GM19455 (cell line): Measurements from ENCODE around the gene KRT17.

ENCODE experiments used
- ATAC-seq: cut with Tn5 transposase; IDR thresholded peaks from one replicate; pipeline ENCODE4 v1.9.1; 2021; ENCODE audit not compliant: unreplicated experiment

KRT17 gene

DNA sequence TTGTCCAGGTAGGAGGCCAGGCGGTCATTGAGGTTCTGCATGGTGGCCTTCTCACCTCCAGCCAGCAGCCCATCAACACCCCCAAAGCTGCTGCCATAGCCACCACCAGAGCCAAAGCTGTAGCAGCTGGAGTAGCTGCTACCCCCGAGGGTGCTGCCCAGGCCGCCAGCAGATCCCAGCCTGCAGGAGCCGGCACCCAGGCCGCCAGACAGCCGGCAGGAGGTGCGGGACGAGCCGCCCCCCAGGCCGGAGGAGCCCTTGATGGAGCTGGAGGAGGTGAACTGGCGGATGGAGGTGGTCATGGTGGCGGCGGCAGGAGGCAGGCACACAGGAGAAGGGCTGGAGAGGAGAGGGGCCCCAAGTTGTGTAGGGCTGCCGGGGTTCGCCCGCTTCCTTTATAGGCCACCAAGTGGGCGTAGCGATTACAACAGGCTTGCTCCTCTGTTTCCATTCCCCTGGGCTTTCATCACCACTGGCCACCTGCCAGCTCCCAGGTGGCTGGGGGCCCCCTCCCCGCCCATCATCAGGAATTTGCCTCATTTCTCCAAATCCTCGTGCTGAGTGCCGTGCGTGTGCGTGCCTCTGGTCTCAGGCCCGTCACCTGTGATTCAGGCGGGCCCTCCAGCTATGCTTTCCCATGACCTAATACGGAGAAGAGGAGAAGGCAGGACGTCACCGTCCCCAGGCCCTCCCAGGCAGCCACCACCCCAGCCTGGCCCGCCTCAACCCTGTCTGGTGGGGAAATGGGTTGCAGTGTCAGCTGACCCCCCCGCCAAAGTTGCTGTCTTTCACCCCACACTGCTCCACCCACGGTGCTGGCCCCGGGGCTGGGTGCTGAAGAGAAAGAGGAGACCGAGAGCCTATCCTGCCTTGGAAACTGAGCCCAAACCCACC, at the start of gene KRT17:
Gene KRT17 (minus strand): TSS at position 368 of the 894 bp plus-strand sequence. CDS start 66 bp downstream, at position 302.
- ATAC-seq: no peak

DNA sequence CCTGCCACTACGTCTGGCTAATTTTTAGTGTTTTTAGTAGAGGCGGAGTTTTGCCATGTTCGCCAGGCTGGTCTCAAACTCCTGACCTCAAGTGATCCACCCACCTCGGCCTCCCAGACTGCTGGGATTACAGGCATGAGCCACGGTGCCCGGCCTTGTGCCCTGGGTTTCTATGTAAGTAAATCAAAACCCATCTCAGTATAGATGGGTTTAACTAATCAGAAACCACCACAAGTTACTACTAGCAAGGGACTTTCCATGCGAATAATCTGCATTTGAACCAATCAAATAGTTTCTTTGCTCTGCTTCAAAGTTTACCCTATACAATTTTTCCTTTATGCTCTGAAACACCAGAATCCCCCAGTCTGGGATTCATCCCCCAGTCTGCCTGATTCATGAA, 47.8 kb upstream of the KRT17 start:
- ATAC-seq: no peak

GRCh38 chr17:41667280-41668041, 43.1 kb upstream of the KRT17 start:
- ATAC-seq: no peak

DNA sequence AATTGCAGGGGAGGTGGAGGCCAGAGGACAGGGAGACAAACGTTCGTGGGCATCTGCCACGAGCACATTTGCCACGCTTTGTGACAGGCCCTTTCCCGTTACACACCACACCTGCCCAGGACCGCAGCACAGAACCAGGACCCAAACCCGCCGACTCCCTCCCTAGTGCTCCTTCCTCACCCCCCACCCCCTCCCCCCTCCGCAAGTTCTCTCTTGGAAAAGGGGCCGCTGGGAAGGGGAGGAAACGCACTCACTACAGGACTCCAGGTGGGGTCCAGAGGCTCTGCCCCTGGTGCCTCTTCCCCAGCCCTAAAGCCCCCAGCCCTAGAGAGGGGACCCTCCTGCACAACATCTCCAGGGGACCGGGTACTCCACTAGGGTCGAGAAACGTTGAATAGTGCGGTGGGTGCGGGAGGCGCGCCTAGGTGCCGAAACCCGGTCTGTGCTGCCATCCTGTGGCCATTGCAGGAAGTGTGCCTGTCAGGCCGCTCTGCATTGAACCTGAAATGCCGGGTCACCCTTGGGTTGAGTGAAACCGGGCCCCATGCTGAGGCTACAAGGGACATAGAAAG, 42.4 kb upstream of the KRT17 start:
- ATAC-seq: peak; percentile 47

DNA sequence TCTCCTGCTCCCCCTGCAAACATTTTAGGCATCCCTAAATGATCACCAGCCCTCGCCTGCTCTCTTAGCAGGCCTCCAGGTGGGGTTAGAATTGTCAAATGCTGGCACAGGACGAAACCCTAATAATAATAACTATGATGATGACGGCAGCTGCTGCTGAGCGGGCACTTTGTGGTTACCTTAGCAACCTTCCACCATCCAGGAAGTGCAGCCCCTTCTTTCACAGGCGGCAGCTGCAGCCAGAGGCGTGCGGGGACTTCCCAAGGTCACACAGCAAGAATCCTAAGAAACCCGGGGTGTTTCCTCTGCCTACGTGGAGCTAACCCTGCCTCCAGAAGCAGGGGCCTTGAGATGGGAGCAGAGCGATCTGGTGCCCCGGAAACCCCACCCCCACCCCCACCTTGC, 41.9 kb upstream of the KRT17 start:
- ATAC-seq: peak; percentile 37

- ATAC-seq: peak; percentile 63
Measured at GRCh38 chr17:41665566-41666236, 41.3 kb upstream of the KRT17 start.

DNA sequence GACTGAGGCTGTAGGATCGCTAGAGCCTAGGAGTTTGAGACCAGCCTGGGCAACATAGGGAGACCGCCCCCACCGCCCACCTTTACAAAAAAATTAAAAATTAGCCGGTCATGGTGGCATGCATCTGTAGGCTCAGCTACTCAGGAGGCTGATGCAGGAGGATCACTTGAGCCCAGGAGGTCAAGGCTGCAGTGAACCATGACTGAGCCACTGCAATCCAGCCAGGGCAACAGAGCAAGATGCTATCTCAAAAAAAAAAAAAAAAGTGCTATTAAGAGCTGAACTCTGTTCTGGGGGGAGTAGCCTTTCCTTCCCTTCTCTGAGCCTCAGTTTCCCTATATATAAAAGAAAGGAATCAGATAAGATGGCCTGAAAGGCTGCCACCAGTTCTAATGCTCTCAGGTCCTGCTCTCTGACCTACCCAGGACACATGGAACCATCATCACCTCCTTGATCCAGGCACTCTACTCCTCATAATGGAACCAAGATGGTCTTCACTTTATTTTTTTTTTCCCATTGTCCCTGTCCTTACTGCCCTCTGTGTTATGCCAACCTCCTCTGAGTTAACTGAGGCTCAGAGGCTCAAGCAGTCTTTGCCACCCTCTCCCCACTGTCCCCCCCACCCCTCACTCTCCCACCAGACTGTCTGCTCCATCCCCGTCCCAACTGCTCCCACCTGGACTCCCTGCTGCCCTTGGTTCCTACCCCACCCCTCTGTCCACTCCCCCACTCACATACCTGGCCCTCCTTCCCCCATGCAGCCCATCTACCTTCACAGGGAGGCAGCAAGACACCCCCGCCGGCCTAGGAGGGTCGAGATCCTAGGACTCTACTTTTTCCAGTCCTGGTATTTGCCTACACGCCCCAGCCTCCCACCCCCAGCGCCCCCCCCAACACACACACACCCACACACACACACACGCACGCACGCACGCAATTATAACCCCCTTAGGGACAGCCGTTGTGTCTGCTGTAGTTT, 40.5 kb upstream of the KRT17 start:
- ATAC-seq: no peak

DNA sequence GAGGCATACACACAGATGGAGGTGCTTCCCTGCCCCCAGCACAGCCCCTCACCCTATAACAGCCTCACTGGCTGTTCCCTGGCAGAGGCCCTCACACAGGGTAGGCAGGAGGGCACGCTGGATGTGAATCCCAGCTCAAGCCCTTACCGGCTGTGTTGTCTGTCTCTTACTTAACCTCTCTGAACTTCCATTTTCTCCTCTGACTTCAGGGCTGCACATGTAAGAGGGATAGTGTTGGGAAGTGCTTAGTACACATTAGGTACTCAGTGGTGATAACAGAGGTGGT, 39.7 kb upstream of the KRT17 start:
- ATAC-seq: no peak

- no peak for ATAC-seq
Measured at GRCh38 chr17:41663451-41664171, 39.2 kb upstream of the KRT17 start.

DNA sequence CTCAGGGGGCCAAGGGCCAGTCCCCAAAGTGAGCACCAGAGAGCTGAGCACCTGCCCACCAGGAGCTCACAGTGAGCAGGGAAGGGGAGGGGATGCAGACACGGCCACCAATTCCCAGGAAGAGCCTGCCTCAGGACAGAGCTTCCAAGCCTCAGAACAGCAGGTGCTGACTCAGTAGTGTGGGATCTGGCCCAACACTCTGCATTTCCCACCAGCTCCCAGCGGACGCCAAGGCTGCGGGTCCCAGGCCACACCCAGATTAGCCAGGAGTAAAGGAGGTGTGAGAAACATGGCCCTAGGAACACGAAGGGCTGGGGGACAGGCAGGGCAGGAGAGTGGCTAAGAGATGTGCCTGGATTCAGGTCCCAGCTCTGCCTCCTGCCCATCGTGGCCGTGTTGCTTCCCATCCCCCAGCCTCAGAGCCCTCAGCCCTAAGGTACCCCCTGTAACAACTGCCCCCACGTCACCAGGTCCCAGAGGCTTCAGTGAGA, 35.9 kb upstream of the KRT17 start:
- no peak for ATAC-seq

GRCh38 chr17:41659427-41660212, 35.2 kb upstream of the KRT17 start:
- ATAC-seq: no peak

DNA sequence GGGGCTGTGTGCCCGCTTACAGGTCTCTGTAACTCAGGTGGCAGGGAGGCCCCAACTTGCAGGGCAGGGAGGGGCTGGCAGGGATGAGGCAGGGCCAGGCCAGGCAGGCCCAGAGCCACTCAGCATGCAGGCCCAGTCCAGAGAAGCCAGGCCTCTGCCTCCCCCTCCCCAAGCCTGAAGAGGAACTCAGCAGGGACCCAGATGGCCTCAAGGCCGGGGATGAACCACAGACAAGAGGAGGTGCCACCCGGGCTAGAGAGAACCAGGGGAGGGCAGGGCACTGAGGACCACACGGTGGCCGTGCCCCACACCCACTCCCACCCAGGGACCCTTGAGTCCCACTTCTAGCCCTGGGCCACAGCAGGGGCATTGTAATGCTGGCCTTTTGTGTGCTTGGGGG, 34.5 kb upstream of the KRT17 start:
- ATAC-seq: no peak

DNA sequence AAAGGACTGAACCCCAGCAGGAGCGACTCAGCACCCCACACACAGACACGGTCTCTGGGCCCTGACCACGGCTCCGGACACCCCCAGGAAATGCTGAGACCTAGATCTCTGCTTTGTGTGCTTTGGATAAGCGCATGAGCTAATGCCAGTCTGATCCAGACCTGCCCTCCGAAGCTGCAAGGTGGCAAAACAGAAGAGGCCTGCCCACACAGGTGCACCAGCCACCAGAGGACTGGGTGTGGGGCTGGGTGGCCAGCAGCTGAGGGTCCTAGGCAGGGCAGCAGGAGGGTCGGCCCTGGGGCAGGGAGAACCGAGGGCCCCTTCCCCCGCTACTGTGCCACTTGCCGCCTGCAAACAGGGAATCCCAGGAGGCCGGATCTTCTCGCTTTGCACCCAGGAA, 33.6 kb upstream of the KRT17 start:
- no peak for ATAC-seq

DNA sequence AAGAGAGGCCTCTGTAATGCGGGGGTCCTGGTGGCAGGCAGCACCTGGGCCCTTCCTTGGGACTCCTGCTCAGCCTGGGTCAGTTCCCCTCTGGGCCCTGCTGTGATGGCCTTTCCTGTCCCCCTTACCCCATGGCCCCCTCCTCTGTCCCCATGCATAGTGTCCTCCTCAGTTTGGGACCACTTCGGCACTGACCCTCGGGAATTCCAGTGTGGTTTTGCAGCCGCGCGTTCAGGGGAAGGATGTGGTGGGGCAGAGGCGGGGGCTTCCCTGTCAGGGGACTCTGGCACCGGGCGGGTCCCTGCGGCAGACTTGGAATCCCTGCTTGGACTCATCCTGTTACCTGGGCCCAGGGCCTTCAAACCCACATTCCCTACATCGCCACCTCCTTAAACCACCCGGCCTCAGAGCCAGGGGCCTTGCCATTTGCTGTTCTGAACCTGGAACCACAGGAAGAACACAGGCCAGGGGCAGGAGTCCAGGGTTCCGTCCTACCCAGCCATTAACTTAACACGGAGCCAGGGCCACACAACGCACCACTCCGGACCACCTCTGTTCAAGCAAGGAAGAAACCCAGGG, 32.9 kb upstream of the KRT17 start:
- ATAC-seq: no peak

- no peak for ATAC-seq
Measured at GRCh38 chr17:41656249-41657023, 32.1 kb upstream of the KRT17 start.

- ATAC-seq: no peak
Measured at GRCh38 chr17:41655611-41656111, 31.3 kb upstream of the KRT17 start.
